ENCODE results near the gene IRF6.

IRF6 gene

GRCh38 chr1:209839875-209840546 is 34.1 kb upstream of the IRF6 start:
- TF ChIP-seq CTCF (IDR thresholded peaks at IDR 0.05; ENCODE audit: insufficient read depth, low read length, poor library complexity, severe bottlenecking), result no peak
- H3K27me3 ChIP-seq (replicated peaks; ENCODE audit: control insufficient read depth, insufficient read depth, low read length), result no peaks in the 10 kb centered on the region
- H3K36me3 ChIP-seq (ENCODE audit: control insufficient read depth, insufficient read depth, low read length), result peaks cover 25% of the 10 kb centered on the region
- H3K4me3 ChIP-seq (replicated peaks; ENCODE audit: low read depth, low read length), result no peak overlapping the region
- DNase-seq (ENCODE audit: extremely low read depth, insufficient read length), result no peak

- Histone ChIP-seq H3K4me3 (replicated peaks; ENCODE audit: low read depth, low read length) (no peak overlapping the region), H3K27me3 (replicated peaks; ENCODE audit: control insufficient read depth, insufficient read depth, low read length) (no peaks in the 10 kb centered on the region), H3K36me3 (ENCODE audit: control insufficient read depth, insufficient read depth, low read length) (peaks cover 26% of the 10 kb centered on the region)
- DNase-seq (ENCODE audit: extremely low read depth, insufficient read length), result no peak
- no peak for TF ChIP-seq CTCF (IDR thresholded peaks at IDR 0.05; ENCODE audit: insufficient read depth, low read length, poor library complexity, severe bottlenecking)
Observed at GRCh38 chr1:209838537-209838936, 32.6 kb upstream of the IRF6 start.

GRCh38 chr1:209837671-209838070 is 31.7 kb upstream of the IRF6 start:
- Histone ChIP-seq H3K27me3 (replicated peaks; ENCODE audit: control insufficient read depth, insufficient read depth, low read length) (no peaks in the 10 kb centered on the region), H3K36me3 (ENCODE audit: control insufficient read depth, insufficient read depth, low read length) (peaks cover 24% of the 10 kb centered on the region), H3K4me3 (replicated peaks; ENCODE audit: low read depth, low read length) (no peak overlapping the region)
- DNase-seq (ENCODE audit: extremely low read depth, insufficient read length), result no peak
- TF ChIP-seq CTCF (IDR thresholded peaks at IDR 0.05; ENCODE audit: insufficient read depth, low read length, poor library complexity, severe bottlenecking), result no peak

- TF ChIP-seq CTCF (IDR thresholded peaks at IDR 0.05; ENCODE audit: insufficient read depth, low read length, poor library complexity, severe bottlenecking), result no peak
- peaks cover 23% of the 10 kb centered on the region for H3K36me3 ChIP-seq (ENCODE audit: control insufficient read depth, insufficient read depth, low read length)
- no peaks in the 10 kb centered on the region for H3K27me3 ChIP-seq (replicated peaks; ENCODE audit: control insufficient read depth, insufficient read depth, low read length)
- H3K4me3 ChIP-seq (replicated peaks; ENCODE audit: low read depth, low read length), result no peak overlapping the region
- DNase-seq (ENCODE audit: extremely low read depth, insufficient read length), result no peak
Observed at GRCh38 chr1:209835782-209836298, 29.9 kb upstream of the IRF6 start.

- H3K36me3 ChIP-seq (ENCODE audit: control insufficient read depth, insufficient read depth, low read length), result peaks cover 9% of the 10 kb centered on the region
- no peak for DNase-seq (ENCODE audit: extremely low read depth, insufficient read length)
- H3K4me3 ChIP-seq (replicated peaks; ENCODE audit: low read depth, low read length), result no peak overlapping the region
- no peak for TF ChIP-seq CTCF (IDR thresholded peaks at IDR 0.05; ENCODE audit: insufficient read depth, low read length, poor library complexity, severe bottlenecking)
- H3K27me3 ChIP-seq (replicated peaks; ENCODE audit: control insufficient read depth, insufficient read depth, low read length), result no peaks in the 10 kb centered on the region
Observed at GRCh38 chr1:209831615-209832014, 25.7 kb upstream of the IRF6 start.

Measured in GM06990 (cell line).